Panc1 (cell line): ENCODE results near the gene YY1.

ENCODE experiments used
- CTCF ChIP-seq: fragments of 450-650 bp; IDR thresholded peaks from 2 replicates; pipeline ENCODE4 v1.5.1; 2017; ENCODE audit warnings: mild to moderate bottlenecking
- POLR2AphosphoS5 ChIP-seq: IDR thresholded peaks from 2 replicates; pipeline ENCODE4 v1.6.1; 2012; ENCODE audit warnings: mild to moderate bottlenecking, low read depth, low read length, moderate library complexity
- REST ChIP-seq, 2 experiments: IDR thresholded peaks; 2 replicates each; pipeline ENCODE4 v1.6.1; 2011 to 2012; ENCODE audit warnings: low read depth in 2 of 2, control low read depth in 1 of 2, low read length in 1 of 2, mild to moderate bottlenecking in 1 of 2, moderate library complexity in 1 of 2; ENCODE audit not compliant: insufficient read depth in 1 of 2
- TCF7L2 ChIP-seq: IDR thresholded peaks from 2 replicates; pipeline ENCODE4 v1.6.1; 2011; ENCODE audit warnings: mild to moderate bottlenecking, low read depth, low read length, inconsistent platforms

- TF ChIP-seq CTCF: no peak
- no peak for TF ChIP-seq POLR2AphosphoS5
- TF ChIP-seq REST (IDR thresholded peaks at IDR 0.05; ENCODE audit: insufficient read depth in 1 of 2, low read depth in 2 of 2, low read length in 1 of 2): no peak
- no peak for TF ChIP-seq TCF7L2
These were observed 54.0 kb downstream of the YY1 start for GRCh38 chr14:100292776-100293461.
